Caco-2 (cell line): Measurements from ENCODE around the gene RTP4. TPM values are rescaled to one million over a fixed set of nuclear protein-coding genes. Genes with fewer than 3 reads are reported as not detected.

Source experiments
- BruUV-seq: library from RNA; stranded (reverse); fragments of 400-500 nt; replicated peaks from 2 replicates; lab custom pipeline; 2021; lab: Mats Ljungman, UMichigan
- CTCF ChIA-PET: fragments of 300-600 bp; sonication (Branson Sonifier 250); formaldehyde crosslinking; loops from one replicate; lab custom pipeline; 2022; ENCODE audit warnings: antibody characterized with exemption; lab: Charles Lee
- POLR2A ChIA-PET: fragments of 300-600 bp; sonication (Branson Sonifier 250); formaldehyde crosslinking; loops from one replicate; lab custom pipeline; 2022; ENCODE audit warnings: antibody characterized with exemption; lab: Charles Lee
- DNase-seq, 2 experiments: peaks; one replicate each; pipeline versions ENCODE4 v3.0.0 to v3.0.0-alpha.2; 2020 to 2022
- H3K27me3 ChIP-seq: replicated peaks from 2 replicates; pipeline ENCODE4 v1.6.0; 2011; ENCODE audit warnings: low read length; ENCODE audit not compliant: control insufficient read depth, insufficient read depth
- H3K36me3 ChIP-seq: 2 replicates; pipeline ENCODE4 v1.5.1; 2011; ENCODE audit warnings: low read length; ENCODE audit not compliant: control insufficient read depth, insufficient read depth
- H3K4me1 ChIP-seq: fragments of 250-450 bp; sonication (Bioruptor Pico); 2 replicates; pipeline ENCODE4 v1.5.1; 2020; ENCODE audit warnings: mild to moderate bottlenecking
- H3K4me3 ChIP-seq: 2 replicates; pipeline ENCODE4 v1.5.1; 2011; ENCODE audit warnings: low read depth, mild to moderate bottlenecking, control low read depth, low read length
- H3K9me3 ChIP-seq: fragments of 250-450 bp; sonication (Bioruptor Pico); 2 replicates; pipeline ENCODE4 v1.5.1; 2020; ENCODE audit warnings: mild to moderate bottlenecking, moderate library complexity
- H3K27ac Mint-ChIP-seq: one replicate; pipeline ENCODE4 v1.8.0; 2022; ENCODE audit warnings: mixed read lengths; ENCODE audit not compliant: unreplicated experiment
- H3K27me3 Mint-ChIP-seq: one replicate; pipeline ENCODE4 v1.8.0; 2022; ENCODE audit warnings: mixed read lengths; ENCODE audit not compliant: insufficient read depth, unreplicated experiment
- H3K36me3 Mint-ChIP-seq: one replicate; pipeline ENCODE4 v1.8.0; 2022; ENCODE audit warnings: mild to moderate bottlenecking, mixed read lengths; ENCODE audit not compliant: insufficient read depth, unreplicated experiment
- H3K4me1 Mint-ChIP-seq: one replicate; pipeline ENCODE4 v1.8.0; 2022; ENCODE audit warnings: low read depth, mixed read lengths; ENCODE audit not compliant: unreplicated experiment
- H3K4me3 Mint-ChIP-seq: one replicate; pipeline ENCODE4 v1.8.0; 2022; ENCODE audit warnings: mild to moderate bottlenecking, moderate library complexity, mixed read lengths; ENCODE audit not compliant: unreplicated experiment
- H3K9me3 Mint-ChIP-seq: one replicate; pipeline ENCODE4 v1.8.0; 2022; ENCODE audit warnings: mixed read lengths; ENCODE audit not compliant: unreplicated experiment
- CTCF ChIP-seq, 2 experiments: fragments of 200-600 bp in 1 of 2; IDR thresholded peaks; 1 replicate in 1 of 2; 2 replicates in 1 of 2; pipeline versions ENCODE4 v1.5.1 to v1.8.0; 2011 to 2022; ENCODE audit warnings: antibody characterized with exemption in 1 of 2, control low read depth in 1 of 2, inconsistent platforms in 1 of 2, low read depth in 1 of 2, low read length in 1 of 2, mild to moderate bottlenecking in 1 of 2, moderate library complexity in 1 of 2; ENCODE audit not compliant: insufficient read depth in 1 of 2, severe bottlenecking in 1 of 2, unreplicated experiment in 1 of 2
- intact Hi-C: fragments of 100-400 bp; cut with micrococcal nuclease; formaldehyde crosslinking; loops from one replicate; pipeline ENCODE4 v1.10.0; 2022; ENCODE audit not compliant: unreplicated experiment
- total RNA-seq: library from RNA; stranded (reverse); gene quantifications from 2 replicates; pipeline ENCODE4 v1.2.3, GENCODE V29; 2022

RTP4 gene
- total RNA-seq, 1 experiment from 2014 or later = not detected

- Histone ChIP-seq H3K4me1 (peaks cover 27% of the 10 kb centered on the region), H3K9me3 (0 out of 2 replicates have a peak, but pooled peaks cover 3% of the 10 kb centered on the region), H3K27me3 (no peaks in the 10 kb centered on the region), H3K4me3 (no peak overlapping the region), H3K36me3 (no peaks in the 10 kb centered on the region)
- CTCF ChIA-PET = interaction anchor here (0.7 to 2.1 kb wide), 2 partner anchors 103 to 356 kb away, joined by 7 to 21 read pairs; no protein-coding TSS in a partner anchor
- Mint-ChIP-seq H3K4me3 (peak overlapping the region; percentile 17), H3K27ac (no peak overlapping the region), H3K27me3 (no peaks in the 10 kb centered on the region), H3K9me3 (no peaks in the 10 kb centered on the region), H3K4me1 (no peaks in the 10 kb centered on the region), H3K36me3 (no peaks in the 10 kb centered on the region)
- POLR2A ChIA-PET = no interaction called here
- peak in 1 of 2 experiments; percentile 46 for DNase-seq
- no TSS peak for BruUV-seq
- no peak for TF ChIP-seq CTCF (IDR thresholded peaks at IDR 0.05; ENCODE audit: insufficient read depth in 1 of 2, low read depth in 1 of 2, low read length in 1 of 2, severe bottlenecking in 1 of 2, unreplicated experiment in 1 of 2)
- intact Hi-C loops = loop anchor here (1.0 kb wide), 1 partner anchor 356 kb away; no protein-coding TSS in a partner anchor
These were observed 45.1 kb upstream of the RTP4 start for GRCh38 chr3:187323091-187323490.

- ChIA-PET CTCF (no interaction called here), POLR2A (no interaction called here)
- Histone ChIP-seq H3K36me3 (no peaks in the 10 kb centered on the region), H3K9me3 (0 out of 2 replicates have a peak, but pooled peaks cover 3% of the 10 kb centered on the region), H3K4me3 (no peak overlapping the region), H3K4me1 (peaks cover 27% of the 10 kb centered on the region), H3K27me3 (no peaks in the 10 kb centered on the region)
- BruUV-seq = no TSS peak
- no peak overlapping the region for H3K27ac Mint-ChIP-seq
- no peaks in the 10 kb centered on the region for H3K4me1 Mint-ChIP-seq
- no peak for DNase-seq
- TF ChIP-seq CTCF (IDR thresholded peaks at IDR 0.05; ENCODE audit: insufficient read depth in 1 of 2, low read depth in 1 of 2, low read length in 1 of 2, severe bottlenecking in 1 of 2, unreplicated experiment in 1 of 2) = no peak
- H3K4me3 Mint-ChIP-seq = no peak overlapping the region
- intact Hi-C loops = no loop called here
- H3K36me3 Mint-ChIP-seq = no peaks in the 10 kb centered on the region
- H3K9me3 Mint-ChIP-seq = no peaks in the 10 kb centered on the region
- H3K27me3 Mint-ChIP-seq = no peaks in the 10 kb centered on the region
These were observed 42.6 kb upstream of the RTP4 start for GRCh38 chr3:187325632-187326031.

- POLR2A ChIA-PET = no interaction called here
These were observed 40.3 kb upstream of the RTP4 start for GRCh38 chr3:187327845-187328244.

More at GRCh38 chr3:187327845-187328244, 40.3 kb upstream of the RTP4 start:
- no peaks in the 10 kb centered on the region for H3K9me3 Mint-ChIP-seq
- intact Hi-C loops = no loop called here
- no peaks in the 10 kb centered on the region for H3K27me3 Mint-ChIP-seq
- Histone ChIP-seq H3K4me1 (peaks cover 16% of the 10 kb centered on the region), H3K9me3 (no peaks in the 10 kb centered on the region), H3K4me3 (no peak overlapping the region), H3K27me3 (no peaks in the 10 kb centered on the region), H3K36me3 (no peaks in the 10 kb centered on the region)
- DNase-seq = no peak
- H3K4me1 Mint-ChIP-seq = no peaks in the 10 kb centered on the region
- CTCF ChIA-PET = no interaction called here
- no peak overlapping the region for H3K27ac Mint-ChIP-seq
- H3K36me3 Mint-ChIP-seq = no peaks in the 10 kb centered on the region
- no TSS peak for BruUV-seq
- TF ChIP-seq CTCF (IDR thresholded peaks at IDR 0.05; ENCODE audit: insufficient read depth in 1 of 2, low read depth in 1 of 2, low read length in 1 of 2, severe bottlenecking in 1 of 2, unreplicated experiment in 1 of 2) = no peak
- no peak overlapping the region for H3K4me3 Mint-ChIP-seq
